ENCODE data around the gene RNF130.

The RNF130 gene

DNA sequence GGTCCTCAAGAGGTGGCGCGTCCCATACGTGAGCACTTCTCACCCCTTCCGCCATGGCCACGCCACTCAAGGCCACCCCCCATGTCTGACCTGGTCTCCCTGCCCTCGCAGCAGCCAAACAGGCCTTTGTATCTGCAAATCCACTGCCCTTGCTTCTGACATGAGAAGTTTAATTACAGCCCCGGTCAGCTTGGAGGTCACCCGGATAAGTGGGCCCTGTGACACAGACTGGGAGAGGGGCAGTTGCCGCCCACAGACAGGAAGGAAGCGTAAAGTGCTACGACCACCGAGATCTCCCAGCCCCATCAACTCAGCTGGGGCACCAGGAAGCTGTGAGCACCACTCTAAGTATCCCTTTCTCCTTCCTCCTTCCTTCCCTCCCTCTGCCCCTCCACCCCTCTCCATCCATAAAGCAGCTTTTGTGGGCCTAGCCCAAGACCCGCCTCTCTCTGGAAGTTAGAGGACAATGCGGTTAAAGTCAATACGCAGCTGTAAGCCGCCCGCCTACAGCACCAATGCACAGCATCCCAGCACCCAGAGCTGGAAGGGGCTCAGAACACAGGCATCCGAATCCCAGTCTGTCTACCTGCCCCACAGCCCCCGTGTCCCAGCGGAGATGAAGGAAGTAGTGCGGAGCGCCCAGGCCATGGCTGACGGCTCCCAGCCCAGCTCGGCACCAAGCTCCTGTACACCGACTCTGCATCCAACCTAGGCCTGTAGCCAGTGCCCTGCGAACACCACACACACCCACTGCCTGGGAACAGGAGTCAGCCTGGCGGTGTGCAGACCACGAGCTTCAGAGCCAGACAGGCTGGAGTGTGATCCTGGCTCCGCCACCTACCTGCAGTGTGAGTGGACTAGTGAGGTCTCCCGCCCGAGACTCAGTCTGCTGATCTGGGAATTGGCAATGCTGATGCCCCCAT is 44.8 kb upstream of the RNF130 start:
- no peak overlapping the region for H3K4me3 ChIP-seq (ENCODE audit: low read length)
- no peak for TF ChIP-seq CTCF (conservative IDR thresholded peaks at IDR 0.05; ENCODE audit: low read length)
- no peak for DNase-seq (ENCODE audit: low read depth)

DNA sequence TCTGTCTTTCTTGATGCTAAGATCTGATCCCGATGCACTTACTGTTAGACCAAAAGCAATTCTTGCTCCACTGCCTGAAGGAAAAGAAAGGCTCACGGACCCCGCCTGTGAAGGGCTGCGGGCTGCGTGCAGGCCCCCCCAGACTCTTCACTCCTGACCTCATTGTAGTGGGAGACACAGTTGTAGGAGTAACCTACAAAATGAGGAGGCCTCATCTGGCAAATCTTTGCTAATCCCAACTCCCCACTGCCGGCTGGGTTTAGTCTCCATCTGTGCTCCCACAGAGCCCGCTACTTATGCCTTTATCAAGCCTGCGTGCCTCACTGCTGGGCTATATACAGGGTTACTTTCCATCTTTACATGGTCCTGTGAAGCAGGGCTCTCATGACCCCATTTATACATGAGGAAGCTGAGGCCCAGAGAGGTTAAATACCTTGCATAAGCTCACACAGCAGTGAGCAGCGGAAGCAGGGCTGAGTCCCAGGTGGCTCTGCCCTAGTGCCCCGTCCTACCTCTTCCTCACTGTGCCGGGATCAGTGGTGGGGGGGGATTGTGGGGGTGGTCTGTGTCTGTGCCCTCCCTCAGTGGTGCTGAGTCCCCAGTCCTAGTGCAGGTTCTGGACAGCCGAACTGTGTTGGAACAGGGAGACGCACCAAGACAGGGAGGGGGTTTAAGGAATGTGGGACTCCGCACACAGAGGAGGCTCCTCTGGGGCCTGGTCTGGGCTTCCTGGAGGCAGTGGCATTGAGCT is 43.9 kb upstream of the RNF130 start:
- H3K4me3 ChIP-seq (ENCODE audit: low read length), result no peak overlapping the region
- TF ChIP-seq CTCF (conservative IDR thresholded peaks at IDR 0.05; ENCODE audit: low read length), result no peak
- no peak for DNase-seq (ENCODE audit: low read depth)

GRCh38 chr5:180114304-180115003 is 42.9 kb upstream of the RNF130 start:
- DNase-seq (ENCODE audit: low read depth), result no peak
- H3K4me3 ChIP-seq (ENCODE audit: low read length), result no peak overlapping the region
- TF ChIP-seq CTCF (conservative IDR thresholded peaks at IDR 0.05; ENCODE audit: low read length), result no peak

DNA sequence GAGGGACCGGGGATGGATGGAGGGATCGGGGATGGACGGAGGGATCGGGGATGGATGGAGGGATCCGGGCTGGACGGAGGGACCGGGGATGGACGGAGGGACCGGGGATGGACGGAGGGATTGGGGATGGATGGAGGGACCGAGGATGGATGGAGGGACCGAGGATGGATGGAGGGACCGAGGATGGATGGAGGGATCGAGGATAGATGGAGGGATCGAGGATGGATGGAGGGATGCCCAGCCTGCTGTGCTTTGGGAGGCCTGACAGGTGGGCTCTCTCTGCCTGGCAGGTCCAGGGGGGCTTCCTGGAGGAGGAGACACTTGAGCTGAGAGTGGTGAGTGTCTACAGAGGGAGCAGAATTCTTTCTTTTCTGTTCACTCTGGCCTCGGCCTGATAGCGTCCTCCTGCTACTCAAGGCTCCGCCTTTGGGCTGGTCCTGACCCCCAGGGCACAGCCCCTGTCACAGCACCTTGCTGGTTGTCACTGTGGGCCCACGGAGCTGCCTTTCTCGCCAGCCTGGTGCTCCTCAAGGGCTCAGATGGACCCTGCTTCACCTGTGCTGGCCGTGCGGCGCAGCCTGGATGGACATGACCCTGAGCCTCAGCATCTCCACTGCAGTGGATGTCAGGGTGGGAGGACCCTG is 42.2 kb upstream of the RNF130 start:
- no peak for DNase-seq (ENCODE audit: low read depth)
- no peak for TF ChIP-seq CTCF (conservative IDR thresholded peaks at IDR 0.05; ENCODE audit: low read length)
- no peak overlapping the region for H3K4me3 ChIP-seq (ENCODE audit: low read length)

DNA sequence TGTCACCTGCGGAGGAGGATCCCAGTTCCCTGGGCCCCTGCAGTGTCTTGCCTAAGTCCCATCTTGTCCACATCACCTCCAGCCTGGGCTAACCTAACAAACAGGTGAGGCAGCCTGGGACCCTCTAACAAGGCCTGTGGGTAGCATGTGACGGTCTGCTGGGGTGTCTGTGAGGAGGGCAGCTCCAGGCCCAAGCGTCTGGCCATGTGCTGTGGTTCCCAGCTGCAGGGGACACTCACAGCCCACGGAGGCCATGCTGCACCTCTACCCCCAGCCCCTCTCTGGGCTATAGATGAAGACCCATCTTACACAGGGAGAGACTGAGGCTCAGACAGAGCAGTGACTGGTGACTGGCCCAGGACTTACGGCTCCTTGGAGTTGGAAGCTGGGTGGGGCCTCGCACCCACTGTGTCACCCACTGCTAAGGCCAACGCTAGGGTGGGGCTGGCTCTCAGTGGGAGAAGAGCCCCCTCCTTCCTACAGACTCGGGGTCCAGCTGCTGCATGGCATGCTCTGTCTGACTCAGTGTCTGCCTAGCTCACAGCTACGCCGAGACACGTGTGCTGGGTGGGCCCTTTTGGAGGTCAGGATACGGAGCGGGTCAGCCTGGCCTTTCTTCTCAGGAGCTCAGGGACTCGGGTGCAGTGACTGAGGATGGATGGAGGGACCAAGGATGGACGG is 40.8 kb upstream of the RNF130 start:
- no peak for TF ChIP-seq CTCF (conservative IDR thresholded peaks at IDR 0.05; ENCODE audit: low read length)
- H3K4me3 ChIP-seq (ENCODE audit: low read length), result no peak overlapping the region
- DNase-seq (ENCODE audit: low read depth), result no peak

GRCh38 chr5:180111273-180112002 is 39.9 kb upstream of the RNF130 start:
- no peak for TF ChIP-seq CTCF (conservative IDR thresholded peaks at IDR 0.05; ENCODE audit: low read length)
- no peak overlapping the region for H3K4me3 ChIP-seq (ENCODE audit: low read length)
- no peak for DNase-seq (ENCODE audit: low read depth)
